GM12892 (cell line): ENCODE results near the gene KLHDC7B.

Source experiments
- POLR2A ChIP-seq: IDR thresholded peaks from 2 replicates; pipeline ENCODE4 v1.6.1; 2011; ENCODE audit warnings: low read depth, low read length, control low read depth
- POLR2AphosphoS5 ChIP-seq: IDR thresholded peaks from 2 replicates; pipeline ENCODE4 v1.6.1; 2011; ENCODE audit warnings: low read depth, low read length, control low read depth
- TAF1 ChIP-seq: IDR thresholded peaks from 2 replicates; pipeline ENCODE4 v1.6.1; 2011; ENCODE audit warnings: low read depth, mild to moderate bottlenecking, control low read depth, low read length, borderline replicate concordance

- no peak for TF ChIP-seq TAF1
- peak; percentile 30 for TF ChIP-seq POLR2A
- no peak for TF ChIP-seq POLR2AphosphoS5
Measured at GRCh38 chr22:50535113-50535512, 10.6 kb upstream of the KLHDC7B start.
